Liver (tissue), 9 donors: ENCODE results near the gene TMEM135. TPM values are rescaled to one million over a fixed set of nuclear protein-coding genes. Genes with fewer than 3 reads are reported as not detected.

ENCODE experiments used
- DNase-seq: peaks from one replicate; pipeline ENCODE4 v3.0.0-alpha.2; 2017; ENCODE audit warnings: low spot score
- H3K27ac ChIP-seq, 2 donors: one replicate each; pipeline ENCODE4 v1.7.0; 2013; ENCODE audit warnings: inconsistent platforms in 2 of 2, low read length in 2 of 2, control low read depth in 1 of 2, low read depth in 1 of 2, mild to moderate bottlenecking in 1 of 2
- H3K27me3 ChIP-seq, 4 donors: one replicate each; pipeline versions ENCODE4 v1.6.1 to v1.7.0; 2013; ENCODE audit warnings: low read length in 3 of 4, inconsistent platforms in 1 of 4, mild to moderate bottlenecking in 1 of 4, moderate library complexity in 1 of 4; ENCODE audit not compliant: control insufficient read depth in 4 of 4, insufficient read depth in 4 of 4
- H3K36me3 ChIP-seq, 4 donors: one replicate each; pipeline versions ENCODE4 v1.6.1 to v1.7.0; 2013; ENCODE audit warnings: low read length in 3 of 4, mild to moderate bottlenecking in 3 of 4, low read depth in 1 of 4, moderate library complexity in 1 of 4; ENCODE audit not compliant: control insufficient read depth in 4 of 4, insufficient read depth in 3 of 4
- H3K4me1 ChIP-seq, 4 donors: one replicate each; pipeline versions ENCODE4 v1.6.1 to v1.7.0; 2013; ENCODE audit warnings: low read length in 3 of 4, mild to moderate bottlenecking in 3 of 4, moderate library complexity in 1 of 4; ENCODE audit not compliant: control insufficient read depth in 4 of 4, insufficient read depth in 4 of 4
- H3K4me3 ChIP-seq, 3 donors: one replicate each; pipeline versions ENCODE4 v1.6.1 to v1.7.0; 2013; ENCODE audit warnings: low read length in 3 of 3, control low read depth in 1 of 3, low read depth in 1 of 3, mild to moderate bottlenecking in 1 of 3
- H3K9ac ChIP-seq, 2 donors: one replicate each; pipeline ENCODE4 v1.7.0; 2013; ENCODE audit warnings: low read length in 2 of 2, mild to moderate bottlenecking in 2 of 2, moderate library complexity in 2 of 2, control low read depth in 1 of 2, low read depth in 1 of 2
- H3K9me3 ChIP-seq, 4 donors: one replicate each; pipeline versions ENCODE4 v1.6.1 to v1.7.0; 2013; ENCODE audit warnings: low read length in 3 of 4; ENCODE audit not compliant: control insufficient read depth in 4 of 4
- CTCF ChIP-seq: fragments of 150-350 bp; IDR thresholded peaks from 2 replicates; pipeline ENCODE4 v1.5.1; 2017; ENCODE audit warnings: improper control_type of control experiment, low read depth, low read length; ENCODE audit not compliant: missing input control
- EGR1 ChIP-seq, 2 donors: IDR thresholded peaks; 2 replicates each; pipeline ENCODE4 v1.6.1; 2016 to 2018; ENCODE audit warnings: antibody characterized with exemption in 2 of 2, low read depth in 2 of 2
- FOXA1 ChIP-seq: IDR thresholded peaks from 2 replicates; pipeline ENCODE4 v1.6.1; 2016; ENCODE audit warnings: antibody characterized with exemption
- FOXA2 ChIP-seq: IDR thresholded peaks from 2 replicates; pipeline ENCODE4 v1.6.1; 2016; ENCODE audit warnings: antibody characterized with exemption
- GABPA ChIP-seq, 2 donors: IDR thresholded peaks in 1 of 2; conservative IDR thresholded peaks in 1 of 2; 2 replicates each; pipeline ENCODE4 v1.6.1; 2016; ENCODE audit warnings: antibody characterized with exemption in 2 of 2, mild to moderate bottlenecking in 1 of 2, moderate library complexity in 1 of 2
- HNF4A ChIP-seq, 2 donors: conservative IDR thresholded peaks; 2 replicates each; pipeline ENCODE4 v1.6.1; 2016; ENCODE audit warnings: antibody characterized with exemption in 2 of 2, mild to moderate bottlenecking in 2 of 2
- HNF4G ChIP-seq: IDR thresholded peaks from 2 replicates; pipeline ENCODE4 v1.6.1; 2016; ENCODE audit warnings: antibody characterized with exemption
- JUND ChIP-seq, 2 donors: IDR thresholded peaks; 2 replicates each; pipeline ENCODE4 v1.6.1; 2016; ENCODE audit warnings: antibody characterized with exemption in 2 of 2
- NR2F2 ChIP-seq: IDR thresholded peaks from 2 replicates; pipeline ENCODE4 v1.6.1; 2016; ENCODE audit warnings: antibody characterized with exemption
- RAD21 ChIP-seq, 2 donors: IDR thresholded peaks; 2 replicates each; pipeline ENCODE4 v1.6.1; 2016; ENCODE audit warnings: antibody characterized with exemption in 2 of 2, mild to moderate bottlenecking in 2 of 2
- SP1 ChIP-seq: IDR thresholded peaks from 2 replicates; pipeline ENCODE4 v1.6.1; 2018; ENCODE audit warnings: antibody characterized with exemption, mild to moderate bottlenecking
- TAF1 ChIP-seq: conservative IDR thresholded peaks from 2 replicates; pipeline ENCODE4 v1.6.1; 2016; ENCODE audit warnings: antibody characterized with exemption, mild to moderate bottlenecking
- YY1 ChIP-seq: IDR thresholded peaks from 2 replicates; pipeline ENCODE4 v1.6.1; 2016; ENCODE audit warnings: antibody characterized with exemption, mild to moderate bottlenecking
- WGBS: extraction: QIAGEN DNeasy Blood & Tissue Kit; methylation state at CpG from one replicate; pipeline ENCODE4 v1.1.7; 2013; 5-methylcytosine and 5-hydroxymethylcytosine counted together
- polyA plus RNA-seq, 2 donors: library from polyadenylated mRNA; stranded (reverse) in 1 of 2; unstranded in 1 of 2; fragments of 200-250 nt in 1 of 2; fragments of >200 nt in 1 of 2; fragmentation: Nextera tagmentation in 1 of 2; extraction: Ambion mirVana in 1 of 2; gene quantifications; one replicate each; pipeline versions ENCODE4 v1.2.1 to v1.2.3, GENCODE V29; 2013 to 2015
- total RNA-seq, 2 donors: library from RNA; depleted of rRNA; stranded (reverse); fragments of >200 nt; gene quantifications; one replicate each; pipeline ENCODE4 v1.2.3, GENCODE V29; 2014
- TF ChIP-seq, protein P1 (sequence below): IDR thresholded peaks from 2 replicates; pipeline ENCODE4 v1.6.1; 2016; ENCODE audit warnings: antibody characterized with exemption
- TF ChIP-seq, protein P2 (sequence below): IDR thresholded peaks from 2 replicates; pipeline ENCODE4 v1.6.1; 2016; ENCODE audit warnings: antibody characterized with exemption
- TF ChIP-seq, protein P3 (sequence below): IDR thresholded peaks from 2 replicates; pipeline ENCODE4 v1.6.1; 2016; ENCODE audit warnings: antibody characterized with exemption
- TF ChIP-seq, protein P4 (sequence below): IDR thresholded peaks from 2 replicates; pipeline ENCODE4 v1.6.1; 2016; ENCODE audit warnings: antibody characterized with exemption, mild to moderate bottlenecking
- donor health status: healthy.
- donor health status: healthy.
- donor health status: healthy.
- donor health status: healthy.
- donor health status: healthy.

Gene TMEM135
- total and polyA plus RNA-seq, 4 donors = 10.0 to 38.9 (median 23.5) TPM

GRCh38 chr11:87173185-87174039 is 135.7 kb downstream of the TMEM135 start:
- Histone ChIP-seq H3K27ac (no peak overlapping the region), H3K9ac (no peak overlapping the region), H3K27me3 (no peaks in the 10 kb centered on the region), H3K9me3 (no peaks in the 10 kb centered on the region), H3K36me3 (no peaks in the 10 kb centered on the region), H3K4me1 (no peaks in the 10 kb centered on the region), H3K4me3 (no peak overlapping the region)
- 90% methylated on average over 3 of the region's 3 CpGs for WGBS
- TF ChIP-seq GABPA (IDR thresholded peaks at IDR 0.05 in 1 of 2, conservative IDR thresholded peaks at IDR 0.05 in 1 of 2) (no peak), JUND (IDR thresholded peaks at IDR 0.05) (peak in 1 of 2 donors; percentile 25), HNF4G (no peak), TAF1 (no peak), SP1 (no peak)
- TF ChIP-seq, protein P1, sequence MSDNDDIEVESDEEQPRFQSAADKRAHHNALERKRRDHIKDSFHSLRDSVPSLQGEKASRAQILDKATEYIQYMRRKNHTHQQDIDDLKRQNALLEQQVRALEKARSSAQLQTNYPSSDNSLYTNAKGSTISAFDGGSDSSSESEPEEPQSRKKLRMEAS = no peak
- TF ChIP-seq, protein P2, sequence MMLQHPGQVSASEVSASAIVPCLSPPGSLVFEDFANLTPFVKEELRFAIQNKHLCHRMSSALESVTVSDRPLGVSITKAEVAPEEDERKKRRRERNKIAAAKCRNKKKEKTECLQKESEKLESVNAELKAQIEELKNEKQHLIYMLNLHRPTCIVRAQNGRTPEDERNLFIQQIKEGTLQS = no peak
- TF ChIP-seq, protein P3, sequence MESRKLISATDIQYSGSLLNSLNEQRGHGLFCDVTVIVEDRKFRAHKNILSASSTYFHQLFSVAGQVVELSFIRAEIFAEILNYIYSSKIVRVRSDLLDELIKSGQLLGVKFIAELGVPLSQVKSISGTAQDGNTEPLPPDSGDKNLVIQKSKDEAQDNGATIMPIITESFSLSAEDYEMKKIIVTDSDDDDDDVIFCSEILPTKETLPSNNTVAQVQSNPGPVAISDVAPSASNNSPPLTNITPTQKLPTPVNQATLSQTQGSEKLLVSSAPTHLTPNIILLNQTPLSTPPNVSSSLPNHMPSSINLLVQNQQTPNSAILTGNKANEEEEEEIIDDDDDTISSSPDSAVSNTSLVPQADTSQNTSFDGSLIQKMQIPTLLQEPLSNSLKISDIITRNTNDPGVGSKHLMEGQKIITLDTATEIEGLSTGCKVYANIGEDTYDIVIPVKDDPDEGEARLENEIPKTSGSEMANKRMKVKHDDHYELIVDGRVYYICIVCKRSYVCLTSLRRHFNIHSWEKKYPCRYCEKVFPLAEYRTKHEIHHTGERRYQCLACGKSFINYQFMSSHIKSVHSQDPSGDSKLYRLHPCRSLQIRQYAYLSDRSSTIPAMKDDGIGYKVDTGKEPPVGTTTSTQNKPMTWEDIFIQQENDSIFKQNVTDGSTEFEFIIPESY = no peak
- no peak for DNase-seq

DNA sequence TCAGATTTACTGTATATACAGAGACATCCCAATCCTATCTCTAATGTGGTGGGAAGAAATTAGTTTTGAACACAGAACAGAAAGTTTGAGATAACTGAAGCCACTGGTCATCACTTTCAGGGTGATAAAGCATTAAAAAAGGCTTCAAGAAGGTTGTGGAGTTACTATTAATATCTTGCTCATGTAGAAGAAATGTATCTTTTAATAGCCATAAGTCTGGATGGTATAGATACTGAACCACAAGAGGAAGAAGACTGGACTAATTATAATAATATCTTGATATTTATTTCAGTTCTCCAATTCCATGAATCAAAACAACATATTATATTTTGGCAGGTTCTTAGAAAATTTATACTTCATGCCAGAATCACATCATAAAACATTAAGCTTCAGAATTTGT is 137.1 kb downstream of the TMEM135 start:
- Histone ChIP-seq H3K9ac (no peak overlapping the region), H3K4me3 (no peak overlapping the region), H3K27ac (no peak overlapping the region), H3K27me3 (no peaks in the 10 kb centered on the region), H3K4me1 (no peaks in the 10 kb centered on the region), H3K36me3 (no peaks in the 10 kb centered on the region), H3K9me3 (no peaks in the 10 kb centered on the region)
- TF ChIP-seq SP1 (no peak), YY1 (no peak), FOXA2 (no peak), TAF1 (no peak), JUND (IDR thresholded peaks at IDR 0.05) (no peak)
- DNase-seq = no peak

GRCh38 chr11:87176044-87176443 is 138.3 kb downstream of the TMEM135 start:
- no peak overlapping the region for H3K9ac ChIP-seq
- WGBS = 94% methylated on average over 2 of the region's 2 CpGs
- H3K9me3 ChIP-seq = no peaks in the 10 kb centered on the region
- TF ChIP-seq FOXA2 = no peak
- no peak for TF ChIP-seq FOXA1
- TF ChIP-seq TAF1 = no peak
- TF ChIP-seq HNF4A (conservative IDR thresholded peaks at IDR 0.05) = no peak
- TF ChIP-seq, protein P4, sequence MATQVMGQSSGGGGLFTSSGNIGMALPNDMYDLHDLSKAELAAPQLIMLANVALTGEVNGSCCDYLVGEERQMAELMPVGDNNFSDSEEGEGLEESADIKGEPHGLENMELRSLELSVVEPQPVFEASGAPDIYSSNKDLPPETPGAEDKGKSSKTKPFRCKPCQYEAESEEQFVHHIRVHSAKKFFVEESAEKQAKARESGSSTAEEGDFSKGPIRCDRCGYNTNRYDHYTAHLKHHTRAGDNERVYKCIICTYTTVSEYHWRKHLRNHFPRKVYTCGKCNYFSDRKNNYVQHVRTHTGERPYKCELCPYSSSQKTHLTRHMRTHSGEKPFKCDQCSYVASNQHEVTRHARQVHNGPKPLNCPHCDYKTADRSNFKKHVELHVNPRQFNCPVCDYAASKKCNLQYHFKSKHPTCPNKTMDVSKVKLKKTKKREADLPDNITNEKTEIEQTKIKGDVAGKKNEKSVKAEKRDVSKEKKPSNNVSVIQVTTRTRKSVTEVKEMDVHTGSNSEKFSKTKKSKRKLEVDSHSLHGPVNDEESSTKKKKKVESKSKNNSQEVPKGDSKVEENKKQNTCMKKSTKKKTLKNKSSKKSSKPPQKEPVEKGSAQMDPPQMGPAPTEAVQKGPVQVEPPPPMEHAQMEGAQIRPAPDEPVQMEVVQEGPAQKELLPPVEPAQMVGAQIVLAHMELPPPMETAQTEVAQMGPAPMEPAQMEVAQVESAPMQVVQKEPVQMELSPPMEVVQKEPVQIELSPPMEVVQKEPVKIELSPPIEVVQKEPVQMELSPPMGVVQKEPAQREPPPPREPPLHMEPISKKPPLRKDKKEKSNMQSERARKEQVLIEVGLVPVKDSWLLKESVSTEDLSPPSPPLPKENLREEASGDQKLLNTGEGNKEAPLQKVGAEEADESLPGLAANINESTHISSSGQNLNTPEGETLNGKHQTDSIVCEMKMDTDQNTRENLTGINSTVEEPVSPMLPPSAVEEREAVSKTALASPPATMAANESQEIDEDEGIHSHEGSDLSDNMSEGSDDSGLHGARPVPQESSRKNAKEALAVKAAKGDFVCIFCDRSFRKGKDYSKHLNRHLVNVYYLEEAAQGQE = no peak
- TF ChIP-seq CTCF = no peak
- no peak for TF ChIP-seq JUND (IDR thresholded peaks at IDR 0.05)
- no peak for TF ChIP-seq EGR1 (IDR thresholded peaks at IDR 0.05; ENCODE audit: low read depth in 2 of 2)
- TF ChIP-seq RAD21 (IDR thresholded peaks at IDR 0.05) = no peak
- TF ChIP-seq, protein P2 = no peak
- no peak for TF ChIP-seq NR2F2
- TF ChIP-seq, protein P3 = no peak

More at GRCh38 chr11:87176044-87176443, 138.3 kb downstream of the TMEM135 start:
- Histone ChIP-seq H3K4me3 (no peak overlapping the region), H3K27me3 (no peaks in the 10 kb centered on the region), H3K27ac (no peak overlapping the region), H3K4me1 (no peaks in the 10 kb centered on the region), H3K36me3 (no peaks in the 10 kb centered on the region)
- no peak for DNase-seq
